HepG2 (cell line): ENCODE results near the gene ACADSB. TPM values are rescaled to one million over a fixed set of nuclear protein-coding genes. Genes with fewer than 3 reads are reported as not detected.

Experiments
- AHR ChIP-seq: IDR thresholded peaks from 2 replicates; pipeline ENCODE4 v1.6.1; 2018; ENCODE audit warnings: missing genetic modification reagents, missing compliant biosample characterization
- ARID3A ChIP-seq: IDR thresholded peaks from 2 replicates; pipeline ENCODE4 v1.6.1; 2012; ENCODE audit warnings: low read depth, low read length, improper control_type of control experiment
- CBX2 ChIP-seq, 2 experiments: fragments of 200-600 bp in 1 of 2; sonication (generic); formaldehyde crosslinking in 1 of 2; IDR thresholded peaks; 2 replicates each; pipeline versions ENCODE4 v1.7.0 to v1.8.1; 2018 to 2022; ENCODE audit warnings: low read depth in 2 of 2, low read length in 1 of 2, mild to moderate bottlenecking in 1 of 2, missing genetic modification reagents in 1 of 2
- CBX5 ChIP-seq: sonication (generic); formaldehyde crosslinking; IDR thresholded peaks from 2 replicates; pipeline ENCODE4 v1.4.0; 2020; ENCODE audit warnings: missing genetic modification reagents, borderline replicate concordance
- DZIP1 ChIP-seq: sonication (generic); formaldehyde crosslinking; IDR thresholded peaks from 2 replicates; pipeline ENCODE4 v1.5.0; 2020; ENCODE audit warnings: mild to moderate bottlenecking, missing genetic modification reagents
- ELF3 ChIP-seq: IDR thresholded peaks from 2 replicates; pipeline ENCODE4 v1.6.1; 2016; ENCODE audit warnings: missing genetic modification reagents, missing compliant biosample characterization
- HNF1B ChIP-seq: sonication (generic); formaldehyde crosslinking; IDR thresholded peaks from 2 replicates; pipeline ENCODE4 v1.5.1; 2020; ENCODE audit warnings: mild to moderate bottlenecking, moderate library complexity, missing genetic modification reagents
- NFATC3 ChIP-seq: sonication (generic); formaldehyde crosslinking; IDR thresholded peaks from 2 replicates; pipeline ENCODE4 v1.5.1; 2020; ENCODE audit warnings: mild to moderate bottlenecking, missing genetic modification reagents
- NKX3-1 ChIP-seq: sonication (generic); formaldehyde crosslinking; IDR thresholded peaks from 2 replicates; pipeline ENCODE4 v1.5.0; 2020; ENCODE audit warnings: missing genetic modification reagents
- POGK ChIP-seq: sonication (generic); formaldehyde crosslinking; conservative IDR thresholded peaks from 2 replicates; pipeline ENCODE4 v1.8.0; 2022; ENCODE audit warnings: mild to moderate bottlenecking, moderate library complexity, missing genetic modification reagents
- POLR2A ChIP-seq, 2 experiments: IDR thresholded peaks; 2 replicates each; pipeline ENCODE4 v1.6.1; 2011; ENCODE audit warnings: low read depth in 2 of 2, low read length in 2 of 2, mild to moderate bottlenecking in 1 of 2, moderate library complexity in 1 of 2; ENCODE audit not compliant: insufficient read depth in 1 of 2
- STAG1 ChIP-seq: sonication (generic); formaldehyde crosslinking; IDR thresholded peaks from 2 replicates; pipeline ENCODE4 v1.4.0; 2020; ENCODE audit warnings: missing genetic modification reagents
- ZBTB3 ChIP-seq: sonication (generic); formaldehyde crosslinking; IDR thresholded peaks from 2 replicates; pipeline ENCODE4 v1.4.0; 2020; ENCODE audit warnings: low read depth, mild to moderate bottlenecking, moderate library complexity, missing genetic modification reagents, borderline replicate concordance
- ZFX ChIP-seq: sonication (generic); formaldehyde crosslinking; IDR thresholded peaks from 2 replicates; pipeline ENCODE4 v1.4.0; 2020; ENCODE audit warnings: mild to moderate bottlenecking, low read depth, missing genetic modification reagents, moderate library complexity
- ZFY ChIP-seq: sonication (generic); formaldehyde crosslinking; IDR thresholded peaks from 2 replicates; pipeline ENCODE4 v1.4.0; 2020; ENCODE audit warnings: missing genetic modification reagents
- ZMAT3 ChIP-seq: sonication (generic); formaldehyde crosslinking; conservative IDR thresholded peaks from 2 replicates; pipeline ENCODE4 v1.7.0; 2021; ENCODE audit warnings: missing genetic modification reagents
- ZNF281 ChIP-seq: sonication (generic); formaldehyde crosslinking; IDR thresholded peaks from 2 replicates; pipeline ENCODE4 v1.4.0; 2020; ENCODE audit warnings: missing genetic modification reagents, borderline replicate concordance
- ZNF598 ChIP-seq: sonication (generic); formaldehyde crosslinking; IDR thresholded peaks from 2 replicates; pipeline ENCODE4 v1.5.1; 2020; ENCODE audit warnings: mild to moderate bottlenecking, missing genetic modification reagents, borderline replicate concordance
- ZNF839 ChIP-seq: sonication (generic); formaldehyde crosslinking; IDR thresholded peaks from 2 replicates; pipeline ENCODE4 v1.4.0; 2020; ENCODE audit warnings: missing genetic modification reagents, mild to moderate bottlenecking, borderline replicate concordance
- polyA plus RNA-seq, 8 experiments: library from polyadenylated mRNA; depleted of rRNA in 3 of 8; stranded (reverse) in 7 of 8; unstranded in 1 of 8; fragments of >200 nt; fragmentation: Illumina TruSeq in 4 of 8; extraction: Trizol in 4 of 8; gene quantifications; 2 replicates each; pipeline versions ENCODE4 v1.2.1 to v1.2.3, GENCODE V29; 2011 to 2016; ENCODE audit warnings: low read depth in 4 of 8, missing spikeins in 1 of 8, mixed read lengths in 1 of 8; ENCODE audit not compliant: insufficient read depth in 1 of 8
- total RNA-seq, 5 experiments: library from RNA; depleted of rRNA; stranded (reverse); fragments of >200 nt; fragmentation: Illumina TruSeq; extraction: Trizol; gene quantifications; 2 replicates each; pipeline ENCODE4 v1.2.3, GENCODE V29; 2016; ENCODE audit warnings: low read depth in 1 of 5

ACADSB gene
- total and polyA plus RNA-seq, 2 of the 13 experiments (the other 11 are each of a cell fraction or from before 2014, with no cell fraction given): 80.0 to 87.6 TPM

GRCh38 chr10:123043409-123043925 is 34.7 kb downstream of the ACADSB start (continued):
- TF ChIP-seq NKX3-1 (no peak), ZNF281 (CRISPR knock-in tag) (no peak), DZIP1 (CRISPR knock-in tag) (no peak), STAG1 (CRISPR knock-in tag) (peak; percentile 80), ZNF839 (CRISPR knock-in tag) (no peak), CBX5 (CRISPR knock-in tag) (no peak), ARID3A (0 out of 2 replicates have a peak, but pooled peaks have one; percentile 17), ZNF598 (no peak), ZFX (CRISPR knock-in tag) (no peak), POGK (CRISPR knock-in tag) (no peak), ELF3 (peak; percentile 52; the same call in 1 of the 2 replicates), ZMAT3 (no peak), ZBTB3 (CRISPR knock-in tag) (no peak), ZFY (CRISPR knock-in tag) (no peak), CBX2 (IDR thresholded peaks at IDR 0.05; ENCODE audit: low read depth, low read length) (no peak), CBX2 (CRISPR knock-in tag; IDR thresholded peaks at IDR 0.05; ENCODE audit: low read depth) (no peak), AHR (CRISPR knock-in tag) (no peak), HNF1B (CRISPR knock-in tag) (0 out of 2 replicates have a peak, but pooled peaks have one; percentile 25), NFATC3 (CRISPR knock-in tag) (no peak), POLR2A (IDR thresholded peaks at IDR 0.05; ENCODE audit: insufficient read depth in 1 of 2, low read depth in 2 of 2, low read length in 2 of 2) (no peak)
